ENCODE measurements around the gene FSIP1.

GRCh38 chr15:39589193-39589814 is 193.3 kb downstream of the FSIP1 start:
- TF ChIP-seq CTCF (IDR thresholded peaks at IDR 0.05) (no peak), POLR2A (IDR thresholded peaks at IDR 0.05) (no peak), POLR2AphosphoS5 (IDR thresholded peaks at IDR 0.05) (no peak)

Data from gastroesophageal sphincter (tissue), 3 donors.